ENCODE data around the gene ZFHX2. TPM values are rescaled to one million over a fixed set of nuclear protein-coding genes. Genes with fewer than 3 reads are reported as not detected.

Gene ZFHX2
- total RNA-seq, 1 experiment from 2014 or later: 3.7 TPM

DNA sequence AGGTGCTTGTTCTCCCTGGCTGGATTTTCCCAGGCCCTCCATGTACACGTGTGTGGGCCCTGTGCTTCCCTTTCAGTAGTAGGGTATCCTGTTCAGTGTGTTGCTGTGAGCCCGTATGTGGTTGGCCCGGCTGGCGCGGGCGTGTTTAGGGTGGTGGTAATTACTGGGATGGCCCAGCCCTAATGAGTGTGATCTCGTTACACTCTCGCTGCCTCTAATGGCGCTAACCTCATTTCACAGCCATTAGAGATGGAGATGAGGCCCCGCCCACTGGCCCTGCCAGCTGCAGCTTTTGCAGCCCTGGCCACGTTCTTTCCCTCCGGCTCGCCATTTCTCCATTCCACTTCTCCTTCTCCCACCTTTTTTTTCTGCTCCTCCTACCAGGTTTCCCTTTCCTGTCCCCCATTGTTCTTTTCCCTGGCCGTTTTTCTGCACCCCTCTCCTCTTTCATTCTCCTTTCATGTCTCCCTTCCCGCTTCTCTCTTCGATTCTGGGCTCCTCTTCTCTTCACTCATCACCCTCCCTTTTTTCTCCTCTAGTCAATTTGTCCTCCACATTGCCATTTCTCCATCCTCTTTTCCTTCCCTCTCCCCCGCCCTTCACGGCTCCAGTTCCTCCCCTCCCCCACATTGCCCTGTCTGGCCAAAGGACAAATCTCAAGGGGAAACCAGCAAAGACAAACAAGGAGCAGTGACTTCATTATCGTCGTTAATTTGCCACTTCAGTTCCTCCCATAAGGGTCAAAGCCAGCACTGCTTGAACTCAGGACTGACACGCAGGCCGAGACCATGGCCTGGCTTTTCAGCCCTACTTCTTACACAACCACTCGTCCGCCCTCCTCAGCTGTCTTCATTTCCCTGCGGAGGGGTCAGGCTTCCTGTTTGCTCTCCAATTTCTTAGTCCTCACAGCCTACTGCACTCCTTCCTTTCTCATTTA, 6.8 kb downstream of the ZFHX2 start:
- H3K27me3 Mint-ChIP-seq (ENCODE audit: unreplicated experiment): peaks cover 20% of the 10 kb centered on the region
- no peak overlapping the region for H3K27ac Mint-ChIP-seq (ENCODE audit: unreplicated experiment)
- CTCF ChIA-PET: no interaction called here
- H3K4me1 Mint-ChIP-seq (ENCODE audit: low read depth, unreplicated experiment): no peaks in the 10 kb centered on the region
- TF ChIP-seq, protein P1, sequence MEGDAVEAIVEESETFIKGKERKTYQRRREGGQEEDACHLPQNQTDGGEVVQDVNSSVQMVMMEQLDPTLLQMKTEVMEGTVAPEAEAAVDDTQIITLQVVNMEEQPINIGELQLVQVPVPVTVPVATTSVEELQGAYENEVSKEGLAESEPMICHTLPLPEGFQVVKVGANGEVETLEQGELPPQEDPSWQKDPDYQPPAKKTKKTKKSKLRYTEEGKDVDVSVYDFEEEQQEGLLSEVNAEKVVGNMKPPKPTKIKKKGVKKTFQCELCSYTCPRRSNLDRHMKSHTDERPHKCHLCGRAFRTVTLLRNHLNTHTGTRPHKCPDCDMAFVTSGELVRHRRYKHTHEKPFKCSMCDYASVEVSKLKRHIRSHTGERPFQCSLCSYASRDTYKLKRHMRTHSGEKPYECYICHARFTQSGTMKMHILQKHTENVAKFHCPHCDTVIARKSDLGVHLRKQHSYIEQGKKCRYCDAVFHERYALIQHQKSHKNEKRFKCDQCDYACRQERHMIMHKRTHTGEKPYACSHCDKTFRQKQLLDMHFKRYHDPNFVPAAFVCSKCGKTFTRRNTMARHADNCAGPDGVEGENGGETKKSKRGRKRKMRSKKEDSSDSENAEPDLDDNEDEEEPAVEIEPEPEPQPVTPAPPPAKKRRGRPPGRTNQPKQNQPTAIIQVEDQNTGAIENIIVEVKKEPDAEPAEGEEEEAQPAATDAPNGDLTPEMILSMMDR (IDR thresholded peaks at IDR 0.05; ENCODE audit: unreplicated experiment): no peak
- H3K36me3 Mint-ChIP-seq (ENCODE audit: insufficient read depth, unreplicated experiment): no peaks in the 10 kb centered on the region
- H3K9me3 Mint-ChIP-seq (ENCODE audit: low read depth, unreplicated experiment): no peaks in the 10 kb centered on the region
- BruUV-seq (replicated peaks): no TSS peak
- no peak overlapping the region for H3K4me3 Mint-ChIP-seq (ENCODE audit: low read depth, unreplicated experiment)
- intact Hi-C loops (cut with micrococcal nuclease; ENCODE audit: unreplicated experiment): no loop called here
- no peak for DNase-seq

DNA sequence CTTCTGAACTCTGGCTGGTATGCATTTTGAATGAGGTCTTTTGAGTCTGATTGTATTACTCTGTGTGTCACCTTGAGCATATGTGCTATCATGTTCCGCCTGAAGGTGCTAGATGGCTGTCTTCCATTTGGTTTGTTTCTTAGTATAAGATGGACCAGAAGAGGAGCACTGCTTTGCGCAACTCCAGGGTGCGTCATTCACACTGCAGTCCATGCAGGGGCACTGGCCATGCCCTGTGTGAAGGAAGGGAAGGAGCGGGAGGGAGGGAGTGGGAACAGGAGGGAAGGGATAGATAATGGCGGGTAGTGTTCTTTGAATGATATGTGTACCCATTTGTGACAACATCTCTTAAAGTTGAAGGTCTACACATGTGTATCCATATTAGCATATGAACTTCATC, 8.2 kb downstream of the ZFHX2 start:
- no TSS peak for BruUV-seq (replicated peaks)
- peaks cover 33% of the 10 kb centered on the region for H3K27me3 Mint-ChIP-seq (ENCODE audit: unreplicated experiment)
- no peak overlapping the region for H3K4me3 Mint-ChIP-seq (ENCODE audit: low read depth, unreplicated experiment)
- intact Hi-C loops (cut with micrococcal nuclease; ENCODE audit: unreplicated experiment): no loop called here
- TF ChIP-seq, protein P1 (IDR thresholded peaks at IDR 0.05; ENCODE audit: unreplicated experiment): no peak
- no peak overlapping the region for H3K27ac Mint-ChIP-seq (ENCODE audit: unreplicated experiment)
- no peaks in the 10 kb centered on the region for H3K4me1 Mint-ChIP-seq (ENCODE audit: low read depth, unreplicated experiment)
- H3K36me3 Mint-ChIP-seq (ENCODE audit: insufficient read depth, unreplicated experiment): no peaks in the 10 kb centered on the region
- CTCF ChIA-PET: interaction anchor here (0.8 kb wide), 1 partner anchor 14 kb away, joined by 4 read pairs; no protein-coding TSS in a partner anchor
- no peaks in the 10 kb centered on the region for H3K9me3 Mint-ChIP-seq (ENCODE audit: low read depth, unreplicated experiment)
- no peak for DNase-seq

DNA sequence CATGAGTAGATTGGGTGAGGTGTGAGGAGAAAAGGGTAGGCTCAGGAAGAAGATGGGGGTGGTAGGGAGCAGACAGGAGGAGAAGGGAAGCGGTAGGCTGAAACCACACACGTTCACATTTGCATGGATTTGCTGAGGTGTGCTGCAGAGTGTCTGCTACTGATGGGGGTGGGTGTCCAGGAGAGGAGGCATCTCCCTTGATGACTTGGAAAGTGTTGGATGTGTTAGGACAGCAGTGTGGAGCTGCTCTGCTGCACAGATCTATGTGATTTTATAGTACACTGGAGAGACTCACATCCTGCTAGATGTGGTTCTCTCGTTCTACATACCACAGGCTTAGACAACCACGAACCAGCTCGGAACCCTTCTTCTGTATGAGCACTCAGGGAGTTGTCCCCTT, 9.3 kb downstream of the ZFHX2 start:
- Mint-ChIP-seq H3K4me1 (ENCODE audit: low read depth, unreplicated experiment) (no peaks in the 10 kb centered on the region), H3K27me3 (ENCODE audit: unreplicated experiment) (peaks cover 44% of the 10 kb centered on the region), H3K9me3 (ENCODE audit: low read depth, unreplicated experiment) (no peaks in the 10 kb centered on the region), H3K27ac (ENCODE audit: unreplicated experiment) (no peak overlapping the region), H3K4me3 (ENCODE audit: low read depth, unreplicated experiment) (no peak overlapping the region), H3K36me3 (ENCODE audit: insufficient read depth, unreplicated experiment) (no peaks in the 10 kb centered on the region)
- TF ChIP-seq, protein P1 (IDR thresholded peaks at IDR 0.05; ENCODE audit: unreplicated experiment): no peak
- no peak for DNase-seq
- no TSS peak for BruUV-seq (replicated peaks)
- intact Hi-C loops (cut with micrococcal nuclease; ENCODE audit: unreplicated experiment): no loop called here
- CTCF ChIA-PET: no interaction called here

DNA sequence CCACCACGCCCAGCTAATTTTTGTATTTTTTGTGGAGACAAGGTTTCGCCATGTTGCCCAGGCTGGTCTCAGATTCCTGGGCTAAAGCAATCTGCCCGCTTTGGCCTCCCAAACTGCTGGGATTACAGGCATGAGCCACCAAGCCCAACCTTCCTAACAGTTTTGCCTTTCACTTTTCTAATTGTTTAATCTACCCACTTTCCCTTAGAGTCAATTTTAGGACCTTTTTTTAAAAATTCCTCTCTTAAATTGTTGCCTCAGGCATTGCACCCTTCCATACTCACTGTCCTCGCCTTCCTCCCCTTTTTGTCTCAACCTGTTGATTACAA, 11.5 kb downstream of the ZFHX2 start:
- intact Hi-C loops (cut with micrococcal nuclease; ENCODE audit: unreplicated experiment): no loop called here
- peaks cover 35% of the 10 kb centered on the region for H3K27me3 Mint-ChIP-seq (ENCODE audit: unreplicated experiment)
- H3K27ac Mint-ChIP-seq (ENCODE audit: unreplicated experiment): no peak overlapping the region
- H3K9me3 Mint-ChIP-seq (ENCODE audit: low read depth, unreplicated experiment): no peaks in the 10 kb centered on the region
- CTCF ChIA-PET: no interaction called here
- DNase-seq: no peak
- no peak overlapping the region for H3K4me3 Mint-ChIP-seq (ENCODE audit: low read depth, unreplicated experiment)
- TF ChIP-seq, protein P1 (IDR thresholded peaks at IDR 0.05; ENCODE audit: unreplicated experiment): no peak
- no peaks in the 10 kb centered on the region for H3K4me1 Mint-ChIP-seq (ENCODE audit: low read depth, unreplicated experiment)
- no TSS peak for BruUV-seq (replicated peaks)
- H3K36me3 Mint-ChIP-seq (ENCODE audit: insufficient read depth, unreplicated experiment): no peaks in the 10 kb centered on the region
